ENCODE measurements around the gene ROGDI.
A peak's percentile ranks its signal among the peaks of the same experiment; 100 is the strongest.

The ROGDI gene

GRCh38 chr16:4767872-4768548, 34.4 kb downstream of the ROGDI start:
- no peak for DNase-seq (ENCODE audit: low read depth, low spot score)

GRCh38 chr16:4766875-4767628, 35.4 kb downstream of the ROGDI start, which contains the start of gene ZNF500:
ZNF500 (minus strand) TSS chr16:4767162; CDS start chr16:4765978, 1,184 bp downstream.
- DNase-seq (ENCODE audit: low read depth, low spot score) = peak; percentile 90

- DNase-seq (ENCODE audit: low read depth, low spot score) = no peak
Observed at GRCh38 chr16:4765511-4766474, 36.6 kb downstream of the ROGDI start.

DNA sequence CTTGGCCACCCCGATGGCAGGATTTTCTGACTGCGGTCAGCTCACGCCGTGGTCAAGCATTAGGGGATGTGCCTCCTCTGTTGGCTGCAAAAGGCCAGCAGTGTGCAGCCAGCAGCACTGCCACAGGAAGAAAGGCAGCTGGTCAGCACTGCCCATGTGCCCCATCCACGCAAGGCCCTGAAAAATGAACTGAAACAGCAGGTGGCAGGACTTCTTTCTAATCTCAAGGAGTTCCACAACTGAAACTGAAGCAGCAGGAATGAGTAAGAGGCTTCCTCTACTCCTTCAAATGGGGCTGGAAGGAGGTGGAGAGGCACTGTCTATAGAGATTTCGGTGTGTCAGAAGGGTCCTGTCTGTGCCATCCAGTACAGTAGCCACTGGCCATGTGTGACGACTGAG, 38.6 kb downstream of the ROGDI start:
- no peak for DNase-seq (ENCODE audit: low read depth, low spot score)

- no peak for DNase-seq (ENCODE audit: low read depth, low spot score)
Observed at GRCh38 chr16:4762205-4762604, 40.2 kb downstream of the ROGDI start.

GRCh38 chr16:4760221-4760910, 42.1 kb downstream of the ROGDI start:
- DNase-seq (ENCODE audit: low read depth, low spot score) = no peak

GRCh38 chr16:4755687-4756086, 46.7 kb downstream of the ROGDI start:
- DNase-seq (ENCODE audit: low read depth, low spot score) = no peak

GRCh38 chr16:4754865-4755264, 47.6 kb downstream of the ROGDI start:
- DNase-seq (ENCODE audit: low read depth, low spot score) = no peak

DNA sequence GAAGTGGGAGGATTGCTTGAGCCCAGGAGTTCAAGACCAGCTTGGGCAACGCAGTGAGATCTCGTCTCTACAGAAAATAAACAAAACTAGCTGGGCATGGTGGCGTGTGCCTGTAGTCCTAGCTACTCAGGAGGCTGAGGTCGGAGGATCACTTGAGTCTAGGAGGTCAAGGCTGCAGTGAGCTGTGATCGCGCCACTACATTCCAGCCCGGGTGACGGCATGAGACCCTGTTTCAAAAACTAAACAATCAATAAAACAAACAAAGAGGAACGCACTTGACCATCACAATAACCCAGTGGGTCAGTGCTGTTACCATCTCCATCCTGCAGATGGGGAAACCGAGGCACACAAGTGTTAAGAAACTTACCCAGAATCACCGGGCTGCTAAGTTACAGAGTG, 49.2 kb downstream of the ROGDI start:
- DNase-seq (ENCODE audit: low read depth, low spot score) = no peak

GRCh38 chr16:4752351-4753100, 49.9 kb downstream of the ROGDI start:
- no peak for DNase-seq (ENCODE audit: low read depth, low spot score)

GRCh38 chr16:4750896-4751295, 51.5 kb downstream of the ROGDI start:
- DNase-seq (ENCODE audit: low read depth, low spot score) = no peak

DNA sequence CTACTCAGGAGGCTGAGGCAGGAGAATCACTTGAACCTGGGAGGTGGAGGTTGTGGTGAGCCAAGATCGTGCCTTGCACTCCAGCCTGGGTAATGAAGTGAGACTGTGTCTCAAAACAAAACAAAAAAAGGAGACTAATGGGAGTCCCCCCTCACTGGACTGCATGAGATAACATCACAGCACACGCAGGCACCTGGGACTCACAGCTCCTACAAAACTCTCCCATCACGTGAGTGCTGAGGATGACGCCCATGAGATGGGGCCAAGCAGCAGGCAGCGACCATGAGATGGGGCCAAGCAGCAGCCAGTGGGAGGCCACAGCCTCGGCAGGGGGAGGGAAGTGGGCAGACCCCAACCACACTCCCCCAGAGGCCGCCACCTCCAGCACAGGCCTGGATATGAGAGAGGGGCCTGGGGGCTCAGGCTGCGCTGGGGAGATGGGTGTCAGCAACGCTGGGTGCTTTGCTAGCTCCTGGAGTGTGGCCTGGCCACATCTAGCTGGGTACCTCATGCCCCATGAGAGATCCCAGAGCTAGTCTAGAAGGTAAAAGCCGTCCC, 52.7 kb downstream of the ROGDI start:
- no peak for DNase-seq (ENCODE audit: low read depth, low spot score)

DNA sequence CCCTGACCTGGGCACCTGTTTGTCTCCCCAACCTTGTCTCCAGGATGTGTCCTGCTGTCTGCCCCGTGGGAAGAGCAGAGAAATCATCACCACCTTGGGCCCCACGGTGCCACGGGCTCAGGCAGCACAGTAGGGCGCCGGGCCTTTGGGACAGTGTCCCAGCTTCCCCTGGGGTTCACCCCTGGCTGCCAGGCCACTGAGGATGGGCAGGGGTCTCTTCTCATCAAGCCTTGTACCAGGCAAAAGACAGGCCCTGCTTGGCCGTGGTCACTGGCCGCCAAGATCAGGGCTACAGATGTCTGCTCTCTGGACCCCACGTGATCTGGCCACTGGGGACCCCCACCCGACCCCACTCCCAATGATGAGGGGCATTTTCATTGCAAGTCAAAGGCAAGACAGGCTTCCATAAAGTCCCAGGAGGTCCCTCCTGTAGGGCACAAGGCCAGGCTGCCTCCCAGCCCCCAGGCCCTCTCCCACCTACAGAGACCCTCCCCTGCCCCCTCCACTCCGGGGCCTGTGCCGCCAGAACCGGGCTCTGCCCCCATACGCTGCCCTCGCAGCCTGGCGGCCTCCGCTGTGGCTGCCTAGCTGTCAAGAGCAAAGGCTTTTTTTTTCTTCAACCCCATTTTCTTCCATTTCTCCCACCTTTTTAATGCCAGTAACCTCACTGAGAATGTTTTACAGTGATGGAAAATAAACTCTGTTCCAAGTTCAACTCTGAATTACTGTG, 53.6 kb downstream of the ROGDI start:
- no peak for DNase-seq (ENCODE audit: low read depth, low spot score)

DNA sequence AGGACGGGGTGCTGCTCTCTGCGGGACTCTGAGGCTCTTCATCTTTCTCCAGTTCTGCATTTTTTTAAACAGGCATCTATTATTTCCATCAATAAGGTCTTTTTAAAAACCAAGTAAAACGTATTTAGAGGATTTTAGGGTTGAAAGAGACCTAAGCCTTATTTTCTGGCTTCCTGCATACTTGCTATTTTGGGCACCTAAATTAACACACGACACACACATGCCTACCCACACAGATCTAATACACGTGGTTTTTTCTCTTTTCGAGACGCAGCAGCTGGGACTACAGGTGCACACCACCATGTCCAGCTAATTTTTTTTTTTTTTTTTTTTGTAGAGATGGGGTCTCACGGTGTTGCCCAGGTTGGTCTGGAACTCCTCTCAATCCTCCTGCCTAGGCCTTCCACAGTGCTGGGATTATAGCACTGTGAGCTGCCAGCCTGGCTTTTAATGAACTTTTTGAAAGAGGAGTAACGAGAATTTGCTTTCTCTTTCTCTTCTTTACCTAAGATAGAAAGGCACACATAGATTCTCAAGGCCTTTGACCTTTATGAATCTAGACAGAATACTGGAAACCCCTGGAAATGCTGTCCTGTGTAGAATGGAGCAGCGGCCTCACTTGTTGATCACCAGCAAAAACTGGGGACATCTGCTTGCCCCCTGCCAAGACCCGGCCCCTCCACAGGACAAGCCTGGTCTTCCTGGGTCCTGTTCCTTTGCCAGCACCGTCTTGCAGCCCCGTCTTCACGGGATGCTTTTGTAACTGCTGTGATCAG, 54.3 kb downstream of the ROGDI start:
- no peak for DNase-seq (ENCODE audit: low read depth, low spot score)

DNA sequence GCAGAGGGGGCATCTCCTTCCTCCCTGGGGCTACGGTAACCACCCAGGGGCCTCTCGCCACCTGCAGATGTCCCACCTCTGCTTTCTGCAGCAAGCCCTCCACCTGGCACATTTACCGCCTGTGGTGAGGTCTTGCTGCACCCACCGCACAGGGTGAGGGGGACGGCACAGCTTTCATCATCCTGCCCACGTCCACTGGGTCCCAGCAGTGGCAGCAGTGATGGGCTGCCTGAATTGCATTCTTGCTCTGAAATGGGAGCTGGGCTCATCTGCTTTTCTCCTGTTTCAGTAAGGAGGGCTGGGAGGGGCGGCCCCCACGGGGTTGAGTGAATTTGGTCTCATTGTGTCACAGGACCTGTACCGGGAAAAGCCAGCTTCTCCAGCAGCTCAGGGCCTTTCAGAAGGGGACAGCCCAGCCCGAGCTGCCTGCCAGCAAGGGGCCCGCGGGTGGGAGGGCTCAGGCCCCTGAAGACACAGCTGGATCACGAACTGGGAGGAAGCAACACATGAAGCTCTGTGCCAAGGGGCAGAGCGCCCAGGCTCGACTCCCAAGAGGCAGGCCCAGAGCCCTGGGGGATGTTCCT, 55.4 kb downstream of the ROGDI start:
- DNase-seq (ENCODE audit: low read depth, low spot score) = no peak

Data from activated CD4-positive, CD25-positive, alpha-beta regulatory T cell treated with anti-CD3 and anti-CD28 coated beads, Interleukin-2, amount 50 U/mL, for 16 hours (primary cell).